ENCODE results near the gene CAB39.

The CAB39 gene

DNA sequence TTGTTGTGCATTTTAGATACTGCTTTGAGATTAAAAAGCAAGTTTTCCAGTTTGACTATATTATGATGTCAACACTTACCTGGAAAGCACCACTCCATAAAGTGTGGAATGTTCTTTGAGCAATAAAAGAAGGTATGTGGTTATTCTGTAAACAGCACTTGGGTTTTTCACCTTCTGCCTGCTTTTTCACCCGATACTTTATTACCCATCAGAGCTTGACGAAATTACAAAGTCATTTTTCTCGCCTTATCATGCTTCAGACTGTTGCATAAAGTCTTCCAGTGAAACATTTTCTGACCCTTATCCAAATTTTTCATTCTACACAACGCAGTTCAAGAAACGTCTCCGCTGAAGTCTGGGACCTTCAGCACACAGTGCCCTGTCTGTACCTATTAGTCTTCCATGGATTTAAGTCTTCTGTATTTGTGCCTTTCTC is 25.2 kb downstream of the CAB39 start:
- H3K4me3 Mint-ChIP-seq: no peak overlapping the region
- peak overlapping the region; percentile 76 for H3K27ac Mint-ChIP-seq
- H3K27me3 Mint-ChIP-seq (ENCODE audit: low read depth, poor library complexity): no peaks in the 10 kb centered on the region
- H3K4me1 Mint-ChIP-seq: peaks cover 35% of the 10 kb centered on the region
- DNase-seq: no peak
- H3K36me3 Mint-ChIP-seq (ENCODE audit: low read depth): peaks cover 26% of the 10 kb centered on the region
- TF ChIP-seq, protein P1, sequence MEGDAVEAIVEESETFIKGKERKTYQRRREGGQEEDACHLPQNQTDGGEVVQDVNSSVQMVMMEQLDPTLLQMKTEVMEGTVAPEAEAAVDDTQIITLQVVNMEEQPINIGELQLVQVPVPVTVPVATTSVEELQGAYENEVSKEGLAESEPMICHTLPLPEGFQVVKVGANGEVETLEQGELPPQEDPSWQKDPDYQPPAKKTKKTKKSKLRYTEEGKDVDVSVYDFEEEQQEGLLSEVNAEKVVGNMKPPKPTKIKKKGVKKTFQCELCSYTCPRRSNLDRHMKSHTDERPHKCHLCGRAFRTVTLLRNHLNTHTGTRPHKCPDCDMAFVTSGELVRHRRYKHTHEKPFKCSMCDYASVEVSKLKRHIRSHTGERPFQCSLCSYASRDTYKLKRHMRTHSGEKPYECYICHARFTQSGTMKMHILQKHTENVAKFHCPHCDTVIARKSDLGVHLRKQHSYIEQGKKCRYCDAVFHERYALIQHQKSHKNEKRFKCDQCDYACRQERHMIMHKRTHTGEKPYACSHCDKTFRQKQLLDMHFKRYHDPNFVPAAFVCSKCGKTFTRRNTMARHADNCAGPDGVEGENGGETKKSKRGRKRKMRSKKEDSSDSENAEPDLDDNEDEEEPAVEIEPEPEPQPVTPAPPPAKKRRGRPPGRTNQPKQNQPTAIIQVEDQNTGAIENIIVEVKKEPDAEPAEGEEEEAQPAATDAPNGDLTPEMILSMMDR (IDR thresholded peaks at IDR 0.05): no peak
- no peaks in the 10 kb centered on the region for H3K9me3 Mint-ChIP-seq

DNA sequence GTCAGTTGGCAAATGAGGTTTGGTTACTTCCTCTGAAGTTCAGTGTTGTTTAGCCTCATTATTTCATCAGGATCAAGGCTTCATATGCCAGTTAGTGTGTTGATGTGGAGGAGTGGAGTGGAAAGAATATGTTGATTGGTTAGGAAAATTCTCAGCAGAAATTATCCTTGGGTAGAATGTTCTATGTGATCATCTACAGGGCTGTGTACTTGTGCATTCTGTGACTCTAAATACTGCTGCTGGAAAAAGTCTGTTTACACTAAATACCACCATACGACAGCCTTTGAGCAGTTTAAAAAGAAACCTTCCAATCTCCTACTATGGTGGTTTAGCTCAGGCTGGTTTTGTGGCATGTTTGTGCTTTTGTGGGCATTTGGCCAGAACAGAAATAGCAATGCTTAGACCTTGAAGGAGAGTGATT is 25.8 kb downstream of the CAB39 start:
- H3K27ac Mint-ChIP-seq: peak overlapping the region; percentile 76
- H3K4me1 Mint-ChIP-seq: peaks cover 35% of the 10 kb centered on the region
- no peak for DNase-seq
- peaks cover 32% of the 10 kb centered on the region for H3K36me3 Mint-ChIP-seq (ENCODE audit: low read depth)
- no peaks in the 10 kb centered on the region for H3K9me3 Mint-ChIP-seq
- H3K27me3 Mint-ChIP-seq (ENCODE audit: low read depth, poor library complexity): no peaks in the 10 kb centered on the region
- H3K4me3 Mint-ChIP-seq: no peak overlapping the region
- TF ChIP-seq, protein P1 (IDR thresholded peaks at IDR 0.05): no peak

DNA sequence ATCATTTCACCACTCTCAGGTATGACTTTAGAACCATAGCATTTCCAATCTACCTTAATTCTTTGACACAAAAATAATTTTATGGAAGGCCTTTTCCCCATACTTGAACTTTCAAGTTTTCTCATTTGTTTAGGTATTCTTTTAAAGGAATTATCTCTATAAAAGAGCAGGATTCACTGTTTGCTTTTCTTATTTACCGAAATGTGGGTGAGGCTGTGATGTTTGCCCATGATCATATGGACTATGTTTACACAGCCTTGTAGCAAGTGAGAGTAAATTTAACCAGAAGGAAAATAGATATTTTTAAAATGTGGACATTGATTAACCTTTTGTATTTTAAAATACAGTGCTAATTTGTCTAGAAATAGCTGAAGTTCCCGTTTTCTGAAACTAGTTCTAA is 26.3 kb downstream of the CAB39 start:
- H3K36me3 Mint-ChIP-seq (ENCODE audit: low read depth): peaks cover 36% of the 10 kb centered on the region
- H3K4me3 Mint-ChIP-seq: no peak overlapping the region
- H3K4me1 Mint-ChIP-seq: peaks cover 35% of the 10 kb centered on the region
- no peaks in the 10 kb centered on the region for H3K27me3 Mint-ChIP-seq (ENCODE audit: low read depth, poor library complexity)
- H3K9me3 Mint-ChIP-seq: no peaks in the 10 kb centered on the region
- DNase-seq: no peak
- TF ChIP-seq, protein P1 (IDR thresholded peaks at IDR 0.05): no peak
- no peak overlapping the region for H3K27ac Mint-ChIP-seq

DNA sequence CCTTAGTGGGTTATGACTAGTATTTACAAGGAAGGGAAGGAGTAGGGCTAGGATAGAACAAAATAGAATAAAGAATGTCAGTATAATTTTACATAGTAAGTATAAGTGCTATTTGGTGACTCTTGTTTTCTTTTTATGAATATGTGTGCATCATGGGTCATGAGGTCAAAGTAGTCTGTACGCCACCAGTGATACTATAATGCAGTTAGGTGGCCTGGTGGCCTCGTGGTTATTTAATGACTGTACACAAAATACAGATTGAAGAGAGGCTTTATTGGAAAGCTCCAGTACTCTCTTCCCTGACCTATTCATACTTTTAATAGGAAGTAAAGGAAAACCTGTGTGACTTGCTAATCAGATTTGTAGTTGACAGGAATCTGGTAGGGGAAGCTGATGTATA is 27.3 kb downstream of the CAB39 start:
- H3K36me3 Mint-ChIP-seq (ENCODE audit: low read depth): peaks cover 43% of the 10 kb centered on the region
- H3K4me3 Mint-ChIP-seq: no peak overlapping the region
- H3K4me1 Mint-ChIP-seq: peaks cover 29% of the 10 kb centered on the region
- DNase-seq: no peak
- no peak overlapping the region for H3K27ac Mint-ChIP-seq
- TF ChIP-seq, protein P1 (IDR thresholded peaks at IDR 0.05): no peak
- H3K27me3 Mint-ChIP-seq (ENCODE audit: low read depth, poor library complexity): no peaks in the 10 kb centered on the region
- H3K9me3 Mint-ChIP-seq: no peaks in the 10 kb centered on the region

DNA sequence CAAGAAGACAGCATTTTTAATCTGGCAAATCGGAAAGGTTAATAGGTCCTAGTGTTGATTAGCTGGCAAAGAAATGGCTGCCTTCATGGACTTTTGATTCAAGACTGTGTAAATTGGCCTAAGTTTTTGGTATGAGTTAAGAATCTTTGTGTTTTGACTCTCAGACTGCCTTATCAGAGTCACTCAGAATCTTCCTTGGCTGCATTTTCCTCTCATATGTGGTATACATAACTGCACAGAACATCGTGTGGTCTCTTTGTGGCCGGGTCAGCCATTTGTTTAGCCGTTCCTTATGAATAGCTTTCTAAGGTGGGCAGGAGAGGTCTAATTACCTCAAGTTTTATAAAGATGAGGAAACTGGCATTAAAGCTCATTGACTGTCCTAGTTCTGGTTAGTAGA is 30.1 kb downstream of the CAB39 start:
- H3K27ac Mint-ChIP-seq: no peak overlapping the region
- H3K4me1 Mint-ChIP-seq: peaks cover 10% of the 10 kb centered on the region
- peaks cover 54% of the 10 kb centered on the region for H3K36me3 Mint-ChIP-seq (ENCODE audit: low read depth)
- no peak overlapping the region for H3K4me3 Mint-ChIP-seq
- TF ChIP-seq, protein P1 (IDR thresholded peaks at IDR 0.05): no peak
- no peaks in the 10 kb centered on the region for H3K9me3 Mint-ChIP-seq
- no peaks in the 10 kb centered on the region for H3K27me3 Mint-ChIP-seq (ENCODE audit: low read depth, poor library complexity)
- no peak for DNase-seq

DNA sequence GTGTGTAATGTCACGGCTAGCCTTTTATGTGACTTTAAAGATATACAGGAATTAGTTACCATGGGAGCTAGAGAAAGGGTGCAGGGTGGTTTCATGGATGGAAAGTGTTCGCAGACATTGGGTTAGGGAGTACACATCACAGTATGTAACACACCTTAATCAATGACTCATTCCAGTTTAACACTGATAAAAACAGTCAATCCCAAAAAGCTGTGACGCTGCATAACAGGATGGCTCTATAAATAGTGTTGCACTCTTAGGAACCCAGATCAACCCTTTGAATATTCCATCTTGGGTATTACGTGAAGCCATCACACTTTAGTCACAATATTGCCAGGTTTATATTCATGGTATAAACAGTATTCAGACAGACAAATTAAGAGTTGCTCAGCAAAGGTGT is 33.6 kb downstream of the CAB39 start:
- Mint-ChIP-seq H3K36me3 (ENCODE audit: low read depth) (peaks cover 54% of the 10 kb centered on the region), H3K9me3 (peaks cover 11% of the 10 kb centered on the region), H3K27me3 (ENCODE audit: low read depth, poor library complexity) (no peaks in the 10 kb centered on the region), H3K4me3 (no peak overlapping the region), H3K4me1 (no peaks in the 10 kb centered on the region), H3K27ac (no peak overlapping the region)
- TF ChIP-seq, protein P1 (IDR thresholded peaks at IDR 0.05): no peak
- DNase-seq: no peak
